HL-60 (cell line): ENCODE results near the gene APOC4.

ENCODE experiments used
- DNase-seq, 2 experiments: peaks; one replicate each; pipeline ENCODE4 v3.0.0-alpha.2; 2010 to 2020; ENCODE audit warnings: low read depth in 1 of 2, low spot score in 1 of 2
- H3K27ac ChIP-seq: fragments of 250-450 bp; sonication (Bioruptor Pico); replicated peaks from 2 replicates; pipeline ENCODE4 v1.5.1; 2020; ENCODE audit warnings: mild to moderate bottlenecking, moderate library complexity
- H3K27me3 ChIP-seq: fragments of 250-450 bp; sonication (Bioruptor Pico); 2 replicates; pipeline ENCODE4 v1.5.1; 2021; ENCODE audit warnings: mild to moderate bottlenecking, moderate library complexity; ENCODE audit not compliant: insufficient read depth, poor library complexity, severe bottlenecking
- H3K4me3 ChIP-seq: replicated peaks from 2 replicates; pipeline ENCODE4 v1.5.1; 2011; ENCODE audit warnings: mild to moderate bottlenecking, control low read depth, low read length; ENCODE audit not compliant: insufficient read depth
- CTCF ChIP-seq: IDR thresholded peaks from one replicate; pipeline ENCODE4 v1.5.1; 2011; ENCODE audit warnings: low read length, control low read depth, inconsistent platforms; ENCODE audit not compliant: insufficient read depth
- GABPA ChIP-seq: IDR thresholded peaks from 2 replicates; pipeline ENCODE4 v1.6.1; 2012; ENCODE audit warnings: low read depth
- POLR2AphosphoS5 ChIP-seq: IDR thresholded peaks from 2 replicates; pipeline ENCODE4 v1.6.1; 2012; ENCODE audit warnings: low read depth
- REST ChIP-seq: IDR thresholded peaks from 2 replicates; pipeline ENCODE4 v1.6.1; 2012; ENCODE audit warnings: low read depth; ENCODE audit not compliant: insufficient replicate concordance
- SPI1 ChIP-seq: IDR thresholded peaks from 2 replicates; pipeline ENCODE4 v1.6.1; 2012; ENCODE audit warnings: low read depth, mild to moderate bottlenecking, borderline replicate concordance

Gene APOC4

GRCh38 chr19:44927746-44928145, 14.3 kb upstream of the APOC4 start:
- Histone ChIP-seq H3K4me3 (no peak overlapping the region), H3K27ac (no peak overlapping the region), H3K27me3 (no peaks in the 10 kb centered on the region)
- DNase-seq = no peak
- TF ChIP-seq CTCF (no peak), GABPA (no peak), REST (no peak), POLR2AphosphoS5 (no peak), SPI1 (no peak)

DNA sequence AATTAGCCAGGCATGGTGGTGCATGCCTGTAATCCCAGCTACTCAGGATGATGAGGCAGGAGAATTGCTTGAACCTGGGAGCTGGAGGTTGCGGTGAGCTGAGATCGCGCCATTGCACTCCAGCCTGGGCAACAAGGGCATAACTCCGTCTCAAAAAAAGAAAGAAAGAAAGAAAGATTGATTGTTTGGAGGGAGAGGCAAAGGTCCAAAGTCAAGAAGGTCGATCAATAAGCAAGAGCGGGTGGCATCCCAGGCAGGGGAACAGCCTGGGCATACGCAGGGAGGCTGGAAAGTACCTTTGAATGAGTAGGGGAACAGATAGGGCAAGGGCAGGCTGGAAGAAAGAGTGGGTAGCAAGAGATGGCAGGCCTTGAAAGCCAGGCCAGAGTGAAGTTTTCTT, 11.9 kb upstream of the APOC4 start:
- no peak overlapping the region for H3K4me3 ChIP-seq
- no peaks in the 10 kb centered on the region for H3K27me3 ChIP-seq
- TF ChIP-seq REST (no peak), SPI1 (no peak), GABPA (no peak), CTCF (no peak), POLR2AphosphoS5 (no peak)
- no peak for DNase-seq
- H3K27ac ChIP-seq = no peak overlapping the region

DNA sequence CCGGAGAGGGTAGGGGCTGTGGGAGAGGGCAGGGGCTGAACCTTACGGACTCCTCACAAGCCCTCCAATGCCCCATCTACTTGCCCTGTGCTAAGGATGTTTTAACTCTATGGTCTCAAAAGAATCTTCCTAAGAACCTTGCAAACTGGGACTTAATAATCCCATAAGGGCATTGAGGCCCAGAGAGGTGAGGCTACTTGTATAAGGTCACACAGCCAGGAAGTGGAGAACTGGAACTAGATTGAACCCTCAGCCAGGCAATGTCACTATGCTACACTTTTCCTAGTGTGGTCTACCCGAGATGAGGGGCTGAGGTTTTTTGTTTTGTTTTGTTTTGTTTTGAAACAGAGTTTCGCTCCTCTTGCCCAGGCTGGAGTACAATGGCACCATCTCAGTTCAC, 10.5 kb upstream of the APOC4 start:
- no peak for DNase-seq
- no peak overlapping the region for H3K4me3 ChIP-seq
- no peak for TF ChIP-seq REST
- no peak for TF ChIP-seq GABPA
- TF ChIP-seq SPI1 = no peak
- no peak for TF ChIP-seq POLR2AphosphoS5
- no peak for TF ChIP-seq CTCF
- no peak overlapping the region for H3K27ac ChIP-seq
- H3K27me3 ChIP-seq = no peaks in the 10 kb centered on the region
